GM23338 (cell line): ENCODE measurements around the gene SNAP91. TPM values are rescaled to one million over a fixed set of nuclear protein-coding genes. Genes with fewer than 3 reads are reported as not detected.
"Not testable (repeated sequence)": the region's sequence is repeated elsewhere in the genome, so short reads cannot be mapped to it uniquely, and the experiment has no call there.

Source experiments
- ATAC-seq: fragments of 200-7000 bp; cut with Tn5 transposase; 3 replicates; pipeline ENCODE4 v1.9.1; 2020
- DNase-seq: peaks from one replicate; pipeline ENCODE4 v3.0.0-alpha.2; 2015; ENCODE audit warnings: low spot score
- H2AFZ ChIP-seq: fragments of 200-600 bp; sonication (generic); 2 replicates; pipeline ENCODE4 v1.8.0; 2016; ENCODE audit warnings: antibody characterized with exemption, mild to moderate bottlenecking, moderate library complexity
- H3F3A ChIP-seq: fragments of 200-600 bp; sonication (generic); replicated peaks from 2 replicates; pipeline ENCODE4 v1.8.0; 2017; ENCODE audit warnings: antibody characterized with exemption, mixed run types, low read depth
- H3K27ac ChIP-seq: fragments of 200-600 bp; sonication (generic); 2 replicates; pipeline ENCODE4 v1.6.1; 2016; ENCODE audit warnings: low read depth
- H3K27me3 ChIP-seq: fragments of 200-600 bp; sonication (generic); 2 replicates; pipeline ENCODE4 v1.8.0; 2016; ENCODE audit warnings: mild to moderate bottlenecking, mixed run types, moderate library complexity; ENCODE audit not compliant: insufficient read depth
- H3K36me3 ChIP-seq: fragments of 200-600 bp; sonication (generic); 2 replicates; pipeline ENCODE4 v1.8.0; 2016; ENCODE audit warnings: mild to moderate bottlenecking; ENCODE audit not compliant: insufficient read depth
- H3K4me1 ChIP-seq: fragments of 200-600 bp; sonication (generic); 2 replicates; pipeline ENCODE4 v1.8.0; 2016; ENCODE audit warnings: mild to moderate bottlenecking, moderate library complexity; ENCODE audit not compliant: insufficient read depth
- H3K4me2 ChIP-seq: fragments of 200-600 bp; sonication (generic); 2 replicates; pipeline ENCODE4 v1.7.1; 2017; ENCODE audit warnings: mixed run types
- H3K4me3 ChIP-seq: fragments of 200-600 bp; sonication (generic); 2 replicates; pipeline ENCODE4 v1.6.1; 2016; ENCODE audit warnings: mixed run types
- H3K79me2 ChIP-seq: fragments of 200-600 bp; sonication (generic); replicated peaks from 2 replicates; pipeline ENCODE4 v1.8.0; 2017; ENCODE audit warnings: mild to moderate bottlenecking; ENCODE audit not compliant: insufficient read depth
- H3K9me2 ChIP-seq: fragments of 200-600 bp; sonication (generic); 2 replicates; pipeline ENCODE4 v1.8.0; 2017; ENCODE audit not compliant: insufficient read depth
- H4K20me1 ChIP-seq: fragments of 200-600 bp; sonication (generic); replicated peaks from 2 replicates; pipeline ENCODE4 v1.8.0; 2017; ENCODE audit warnings: mild to moderate bottlenecking; ENCODE audit not compliant: insufficient read depth
- H3K27ac Mint-ChIP-seq: 2 replicates; pipeline ENCODE4 v1.8.0; 2020; ENCODE audit warnings: inconsistent platforms, mild to moderate bottlenecking, moderate library complexity, mixed read lengths
- H3K27me3 Mint-ChIP-seq: 3 replicates; pipeline ENCODE4 v1.8.0; 2022; ENCODE audit warnings: low read depth, mild to moderate bottlenecking, moderate library complexity, mixed read lengths, inconsistent platforms; ENCODE audit not compliant: insufficient read depth, poor library complexity
- H3K36me3 Mint-ChIP-seq: 3 replicates; pipeline ENCODE4 v1.8.0; 2021; ENCODE audit warnings: low read depth, mild to moderate bottlenecking, inconsistent platforms, moderate library complexity, mixed read lengths
- H3K4me1 Mint-ChIP-seq: 3 replicates; pipeline ENCODE4 v1.8.0; 2020; ENCODE audit warnings: mild to moderate bottlenecking, inconsistent platforms, mixed read lengths
- H3K4me3 Mint-ChIP-seq: 3 replicates; pipeline ENCODE4 v1.8.0; 2021; ENCODE audit warnings: moderate library complexity, mild to moderate bottlenecking, inconsistent platforms, mixed read lengths
- H3K9me3 Mint-ChIP-seq: 3 replicates; pipeline ENCODE4 v1.8.0; 2020; ENCODE audit warnings: moderate library complexity, mild to moderate bottlenecking, inconsistent platforms, mixed read lengths
- CREB1 ChIP-seq: fragments of 250-450 bp; sonication (Bioruptor Pico); IDR thresholded peaks from 2 replicates; pipeline ENCODE4 v1.5.0; 2020; ENCODE audit warnings: low read depth, mild to moderate bottlenecking, moderate library complexity
- ETS1 ChIP-seq: IDR thresholded peaks from 2 replicates; pipeline ENCODE4 v1.6.1; 2016; ENCODE audit warnings: antibody characterized with exemption
- JUNB ChIP-seq: IDR thresholded peaks from one replicate; pipeline ENCODE4 v1.6.1; 2016; ENCODE audit warnings: antibody characterized with exemption; ENCODE audit not compliant: unreplicated experiment
- NANOG ChIP-seq: IDR thresholded peaks from 2 replicates; pipeline ENCODE4 v1.6.1; 2016; ENCODE audit warnings: antibody characterized with exemption, borderline replicate concordance
- POLR2AphosphoS5 ChIP-seq: IDR thresholded peaks from 2 replicates; pipeline ENCODE4 v1.6.1; 2016; ENCODE audit warnings: antibody characterized with exemption, low read depth
- REST ChIP-seq: IDR thresholded peaks from one replicate; pipeline ENCODE4 v1.6.1; 2018; ENCODE audit warnings: antibody characterized with exemption; ENCODE audit not compliant: unreplicated experiment
- STAT1 ChIP-seq: IDR thresholded peaks from one replicate; pipeline ENCODE4 v1.6.1; 2016; ENCODE audit warnings: antibody characterized with exemption; ENCODE audit not compliant: unreplicated experiment
- ZNF114 ChIP-seq: fragments of 250-450 bp; sonication (Bioruptor Pico); IDR thresholded peaks from 2 replicates; pipeline ENCODE4 v1.5.0; 2020; ENCODE audit warnings: mild to moderate bottlenecking, moderate library complexity
- ZNF331 ChIP-seq: fragments of 250-450 bp; sonication (Bioruptor Pico); IDR thresholded peaks from 2 replicates; pipeline ENCODE4 v1.5.0; 2020; ENCODE audit warnings: low read depth, mild to moderate bottlenecking, moderate library complexity
- polyA plus RNA-seq: library from polyadenylated mRNA; unstranded; fragments of >200 nt; fragmentation: Nextera tagmentation; extraction: Ambion mirVana; gene quantifications from 2 replicates; pipeline ENCODE4 v1.2.1, GENCODE V29; 2016
- total RNA-seq: library from RNA; depleted of rRNA; stranded (reverse); fragments of >200 nt; shearing (Covaris generic); gene quantifications from 2 replicates; pipeline ENCODE4 v1.2.3, GENCODE V29; 2014

SNAP91 gene
- total and polyA plus RNA-seq, 2 experiments from 2014 or later: 0.83 to 1.2 TPM

GRCh38 chr6:83756565-83756964, 47.7 kb upstream of the SNAP91 start:
- Histone ChIP-seq H3K4me1 (0 out of 2 replicates have a peak, but pooled peaks cover 4% of the 10 kb centered on the region), H3K4me3 (no peak overlapping the region), H2AFZ (no peak overlapping the region), H3K36me3 (no peaks in the 10 kb centered on the region), H4K20me1 (no peaks in the 10 kb centered on the region), H3K27me3 (no peaks in the 10 kb centered on the region), H3K4me2 (no peak overlapping the region), H3K27ac (no peak overlapping the region), H3K79me2 (no peaks in the 10 kb centered on the region), H3F3A (no peaks in the 10 kb centered on the region), H3K9me2 (no peaks in the 10 kb centered on the region)
- ATAC-seq (no peak), DNase-seq (no peak)
- H3K4me3 Mint-ChIP-seq: no peak overlapping the region
- no peaks in the 10 kb centered on the region for H3K4me1 Mint-ChIP-seq
- no peak overlapping the region for H3K27ac Mint-ChIP-seq
- no peaks in the 10 kb centered on the region for H3K36me3 Mint-ChIP-seq
- H3K9me3 Mint-ChIP-seq: peaks cover 10% of the 10 kb centered on the region; the same call in 2 of the 3 replicates
- no peaks in the 10 kb centered on the region for H3K27me3 Mint-ChIP-seq
- TF ChIP-seq ETS1 (no peak), STAT1 (no peak), JUNB (no peak), ZNF114 (CRISPR knock-in tag) (no peak), POLR2AphosphoS5 (no peak), CREB1 (CRISPR knock-in tag) (no peak), NANOG (no peak), REST (no peak), ZNF331 (CRISPR knock-in tag) (no peak)

- not testable (repeated sequence) for H2AFZ ChIP-seq, H3K4me1 ChIP-seq, H3K36me3 ChIP-seq, H3K4me3 Mint-ChIP-seq, H3K4me2 ChIP-seq, H3K27ac ChIP-seq, H3K27me3 ChIP-seq, ATAC-seq, H3F3A ChIP-seq, H3K36me3 Mint-ChIP-seq, H3K27me3 Mint-ChIP-seq, H3K27ac Mint-ChIP-seq, H3K79me2 ChIP-seq, DNase-seq, H3K4me3 ChIP-seq, H3K9me3 Mint-ChIP-seq, H3K4me1 Mint-ChIP-seq, H4K20me1 ChIP-seq, H3K9me2 ChIP-seq
Observed at GRCh38 chr6:83752375-83752774, 43.5 kb upstream of the SNAP91 start.
